GM21717 (cell line): ENCODE results near the gene OGDHL.

ENCODE experiments used
- ATAC-seq: cut with Tn5 transposase; IDR thresholded peaks from one replicate; pipeline ENCODE4 v1.9.1; 2021; ENCODE audit warnings: mild to moderate bottlenecking, moderate library complexity; ENCODE audit not compliant: unreplicated experiment

OGDHL gene

GRCh38 chr10:49696311-49696710 is 65.8 kb downstream of the OGDHL start:
- no peak for ATAC-seq

- no peak for ATAC-seq
Measured at GRCh38 chr10:49694466-49694865, 67.7 kb downstream of the OGDHL start.

- ATAC-seq = no peak
Measured at GRCh38 chr10:49691588-49691987, 70.5 kb downstream of the OGDHL start.

GRCh38 chr10:49690698-49691356 is 71.3 kb downstream of the OGDHL start:
- no peak for ATAC-seq

GRCh38 chr10:49689882-49690510 is 72.1 kb downstream of the OGDHL start:
- ATAC-seq = no peak

- ATAC-seq = no peak
Measured at GRCh38 chr10:49688920-49689319, 73.2 kb downstream of the OGDHL start.

- no peak for ATAC-seq
Measured at GRCh38 chr10:49688261-49688846, 73.8 kb downstream of the OGDHL start.

GRCh38 chr10:49686651-49687050 is 75.5 kb downstream of the OGDHL start:
- no peak for ATAC-seq
